Naive B cell (primary cell): Measurements from ENCODE around the gene PDLIM4. TPM values are rescaled to one million over a fixed set of nuclear protein-coding genes. Genes with fewer than 3 reads are reported as not detected.

Experiments
- ATAC-seq, 2 donors: fragments of 150-1000 bp; cut with Tn5 transposase; 2 replicates each; pipeline ENCODE4 v1.10.0; 2021; ENCODE audit warnings: low read depth in 2 of 2, mild to moderate bottlenecking in 2 of 2, moderate library complexity in 2 of 2
- DNase-seq: peaks from one replicate; pipeline ENCODE4 v3.0.0; 2022
- H3K27ac Mint-ChIP-seq, 6 donors: one replicate each; pipeline ENCODE4 v1.8.0; 2020 to 2022; ENCODE audit warnings: mild to moderate bottlenecking in 6 of 6, mixed read lengths in 6 of 6, moderate library complexity in 5 of 6, inconsistent platforms in 2 of 6
- H3K27me3 Mint-ChIP-seq, 3 donors: one replicate each; pipeline ENCODE4 v1.8.0; 2021 to 2022; ENCODE audit warnings: mixed read lengths in 3 of 3, mild to moderate bottlenecking in 1 of 3
- H3K36me3 Mint-ChIP-seq, 2 donors: one replicate each; pipeline ENCODE4 v1.8.0; 2020 to 2022; ENCODE audit warnings: mixed read lengths in 2 of 2, inconsistent platforms in 1 of 2, mild to moderate bottlenecking in 1 of 2
- H3K4me1 Mint-ChIP-seq, 3 donors: one replicate each; pipeline ENCODE4 v1.8.0; 2020 to 2022; ENCODE audit warnings: mixed read lengths in 3 of 3, inconsistent platforms in 1 of 3, mild to moderate bottlenecking in 1 of 3, moderate library complexity in 1 of 3
- H3K4me3 Mint-ChIP-seq, 8 donors: one replicate each; pipeline ENCODE4 v1.8.0; 2020 to 2022; ENCODE audit warnings: mild to moderate bottlenecking in 8 of 8, mixed read lengths in 8 of 8, moderate library complexity in 8 of 8, inconsistent platforms in 2 of 8
- H3K9me3 Mint-ChIP-seq, 7 donors: one replicate each; pipeline ENCODE4 v1.8.0; 2020 to 2022; ENCODE audit warnings: mixed read lengths in 7 of 7, mild to moderate bottlenecking in 5 of 7, inconsistent platforms in 2 of 7, moderate library complexity in 1 of 7
- polyA plus RNA-seq, 6 donors: library from polyadenylated mRNA; unstranded; fragments of 300-500 nt; fragmentation: Illumina TruSeq; gene quantifications; one replicate each; pipeline ENCODE4 v1.2.3, GENCODE V29; 2021; ENCODE audit warnings: low read depth in 6 of 6

Gene PDLIM4
- polyA plus RNA-seq, 6 donors from 2014 or later = not detected

DNA sequence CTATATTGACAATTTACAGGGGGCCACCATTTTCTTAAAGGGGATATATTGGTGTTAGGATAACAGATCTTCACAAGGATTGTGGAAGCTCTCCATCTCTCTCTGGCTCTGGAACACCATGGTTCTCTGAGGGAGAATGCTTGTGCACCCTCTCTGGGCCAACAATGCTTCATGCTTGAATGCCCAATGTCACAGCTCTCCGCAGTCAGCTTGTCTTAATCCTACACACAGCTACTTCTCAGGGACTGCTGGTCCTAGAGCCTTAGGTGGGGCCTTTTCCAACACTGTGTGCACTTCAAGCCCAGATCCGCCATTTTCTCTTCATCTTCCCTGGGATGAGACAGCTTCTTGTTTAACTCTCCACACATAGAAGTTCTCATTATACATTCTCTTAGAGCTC, 6.9 kb upstream of the PDLIM4 start:
- Mint-ChIP-seq H3K27ac (no peak overlapping the region), H3K27me3 (peaks cover 11 to 21% (median 17%) of the 10 kb centered on the region in 3 donors), H3K36me3 (peaks cover 9 to 15% of the 10 kb centered on the region in 2 donors), H3K9me3 (peaks cover 6 to 24% (median 17%) of the 10 kb centered on the region in 7 donors), H3K4me1 (no peaks in the 10 kb centered on the region), H3K4me3 (no peak overlapping the region)
- ATAC-seq = no peak
- DNase-seq = no peak

DNA sequence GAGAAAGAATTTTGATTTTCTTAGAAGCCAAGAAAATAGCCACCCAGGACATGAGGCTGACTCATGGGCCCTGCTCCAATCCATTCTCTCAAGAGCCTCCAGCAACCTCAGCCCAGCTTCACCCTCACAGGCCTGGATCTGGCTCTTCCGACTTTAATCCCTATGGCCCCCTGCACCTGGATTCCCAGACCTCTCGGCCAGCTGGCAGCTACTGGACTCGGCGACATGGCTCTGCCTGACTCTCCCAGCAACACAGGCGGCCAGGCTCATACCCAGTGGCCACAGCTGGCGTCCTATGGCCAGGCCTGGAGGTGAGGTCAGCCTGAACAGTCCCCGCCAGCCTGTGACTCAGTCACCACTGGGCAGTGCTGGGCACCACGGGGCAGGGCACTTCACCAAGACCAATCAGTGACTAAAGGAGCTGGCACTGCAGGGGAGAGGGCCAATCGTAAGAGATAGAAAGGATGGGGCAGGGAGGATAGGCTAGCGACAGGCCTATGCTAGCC, 6.2 kb upstream of the PDLIM4 start:
- H3K4me1 Mint-ChIP-seq = peaks cover 0 to under 1% (median 0%) of the 10 kb centered on the region in 3 donors
- no peak overlapping the region for H3K4me3 Mint-ChIP-seq
- H3K27me3 Mint-ChIP-seq = peaks cover 18 to 27% (median 24%) of the 10 kb centered on the region in 3 donors
- no peak overlapping the region for H3K27ac Mint-ChIP-seq
- H3K36me3 Mint-ChIP-seq = peaks cover 3 to 7% of the 10 kb centered on the region in 2 donors
- H3K9me3 Mint-ChIP-seq = peaks cover 0 to 17% (median 10%) of the 10 kb centered on the region in 7 donors
- no peak for ATAC-seq
- DNase-seq = no peak

DNA sequence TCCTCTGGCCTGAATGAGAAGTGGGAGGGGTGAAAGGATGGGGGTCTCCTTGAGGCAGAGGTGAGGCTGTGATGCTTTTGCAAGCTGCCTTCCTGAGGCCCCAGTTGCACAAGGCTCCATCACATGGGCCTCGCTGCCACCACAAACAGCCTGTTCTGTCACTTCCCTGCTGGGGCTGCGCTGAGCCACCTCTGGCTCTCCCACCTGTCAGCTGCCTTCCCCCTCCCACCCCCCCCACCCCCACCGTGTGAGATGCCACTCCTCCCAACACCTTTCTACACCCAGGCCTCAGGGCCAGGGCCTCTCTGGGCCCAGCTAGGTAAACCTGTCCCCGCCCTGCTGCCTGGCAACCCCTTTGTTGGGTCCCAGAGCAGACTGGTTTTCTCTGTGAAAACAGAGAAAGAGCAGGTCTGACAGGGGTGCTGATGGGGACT, 4.5 kb upstream of the PDLIM4 start:
- DNase-seq (no peak), ATAC-seq (no peak)
- Mint-ChIP-seq H3K9me3 (peaks cover 0 to 3% (median 0%) of the 10 kb centered on the region in 7 donors), H3K4me1 (peaks cover 0 to 6% (median 3%) of the 10 kb centered on the region in 3 donors), H3K4me3 (no peak overlapping the region), H3K36me3 (no peaks in the 10 kb centered on the region), H3K27ac (no peak overlapping the region), H3K27me3 (peaks cover 27 to 37% (median 33%) of the 10 kb centered on the region in 3 donors)

DNA sequence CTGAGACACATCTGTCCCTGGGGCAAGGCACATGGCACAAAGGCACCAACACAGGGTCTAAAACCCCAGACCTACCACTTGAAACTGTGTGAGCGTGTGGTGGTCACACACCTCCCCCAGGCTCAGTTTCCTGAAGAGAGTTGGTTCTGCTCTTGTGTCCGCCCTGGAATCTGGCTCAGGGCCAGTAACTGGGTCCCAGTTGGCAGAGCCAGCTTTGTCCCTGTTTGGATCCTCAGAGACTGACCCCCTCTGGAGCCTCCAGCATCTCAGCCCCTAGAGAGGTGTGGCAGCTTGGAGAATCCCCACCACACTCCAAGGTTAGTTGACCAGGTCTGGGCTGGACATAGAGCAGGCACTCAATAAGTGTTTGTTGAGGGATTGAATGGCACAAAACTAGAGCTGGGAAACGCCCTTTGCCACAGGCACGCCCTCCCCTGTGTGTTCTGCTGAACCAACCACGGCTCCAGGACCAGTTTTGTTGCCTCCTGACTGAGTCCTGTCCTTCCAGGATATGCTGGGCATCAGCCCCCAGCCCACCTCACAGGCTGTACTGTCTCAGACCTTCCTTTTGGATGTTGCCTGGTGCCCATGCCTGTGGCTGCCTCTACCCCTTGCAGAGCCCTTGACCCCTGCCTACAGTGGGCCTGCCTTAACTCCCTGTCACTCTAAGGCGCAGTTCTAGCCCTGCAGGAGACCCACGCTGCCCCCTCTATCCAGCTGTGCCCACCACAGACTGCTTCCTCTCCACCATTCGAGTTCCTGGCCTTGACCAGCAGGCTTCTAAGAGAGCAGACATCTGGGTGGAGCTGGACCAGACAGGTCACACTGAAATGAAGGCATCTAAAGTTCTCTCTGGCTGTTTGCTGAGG, 3.8 kb upstream of the PDLIM4 start:
- H3K36me3 Mint-ChIP-seq = no peaks in the 10 kb centered on the region
- H3K27ac Mint-ChIP-seq = peak overlapping the region in 1 of 6 donors; percentile 16
- H3K4me3 Mint-ChIP-seq = no peak overlapping the region
- H3K4me1 Mint-ChIP-seq = peaks cover 0 to 6% (median 3%) of the 10 kb centered on the region in 3 donors
- peaks cover 27 to 43% (median 33%) of the 10 kb centered on the region in 3 donors for H3K27me3 Mint-ChIP-seq
- DNase-seq (no peak), ATAC-seq (no peak)
- H3K9me3 Mint-ChIP-seq = peaks cover 0 to 3% (median 0%) of the 10 kb centered on the region in 7 donors

DNA sequence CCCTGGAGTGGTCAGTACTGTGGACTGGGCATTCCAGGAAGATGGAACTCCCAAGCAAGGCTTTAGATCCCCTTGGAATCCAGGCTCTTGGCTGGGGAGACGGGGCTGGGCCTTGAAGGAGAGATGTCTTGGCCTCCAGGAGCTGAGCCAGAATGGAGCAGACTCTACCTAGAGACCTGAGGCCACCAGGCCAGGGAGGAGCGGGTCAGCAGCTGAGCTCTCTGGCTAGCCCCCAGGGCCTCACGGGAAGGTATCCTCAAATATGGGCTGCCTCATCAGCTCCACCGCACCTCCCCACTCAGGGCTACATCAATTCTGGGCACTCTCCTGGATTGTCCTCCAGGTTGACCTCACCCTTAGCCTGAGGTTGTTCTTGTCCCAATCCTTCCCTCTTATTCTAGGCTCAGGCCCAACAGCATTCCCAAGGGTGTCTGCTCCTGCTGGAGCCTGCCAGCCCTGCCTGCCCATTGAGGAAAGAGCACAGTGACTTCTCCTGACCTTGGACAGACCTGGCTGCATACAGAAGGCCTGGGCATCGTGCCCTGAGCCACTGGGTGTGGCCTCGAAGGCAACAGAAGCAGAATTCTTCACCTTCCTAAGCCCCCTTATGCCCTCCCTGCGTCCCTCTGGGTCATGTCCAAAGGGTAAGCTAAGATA, 3.0 kb upstream of the PDLIM4 start:
- Mint-ChIP-seq H3K4me1 (peaks cover 0 to 6% (median 3%) of the 10 kb centered on the region in 3 donors), H3K27me3 (peaks cover 27 to 49% (median 33%) of the 10 kb centered on the region in 3 donors), H3K4me3 (no peak overlapping the region), H3K9me3 (peaks cover 0 to 1% (median 0%) of the 10 kb centered on the region in 7 donors), H3K36me3 (no peaks in the 10 kb centered on the region), H3K27ac (no peak overlapping the region)
- DNase-seq (no peak), ATAC-seq (no peak)

DNA sequence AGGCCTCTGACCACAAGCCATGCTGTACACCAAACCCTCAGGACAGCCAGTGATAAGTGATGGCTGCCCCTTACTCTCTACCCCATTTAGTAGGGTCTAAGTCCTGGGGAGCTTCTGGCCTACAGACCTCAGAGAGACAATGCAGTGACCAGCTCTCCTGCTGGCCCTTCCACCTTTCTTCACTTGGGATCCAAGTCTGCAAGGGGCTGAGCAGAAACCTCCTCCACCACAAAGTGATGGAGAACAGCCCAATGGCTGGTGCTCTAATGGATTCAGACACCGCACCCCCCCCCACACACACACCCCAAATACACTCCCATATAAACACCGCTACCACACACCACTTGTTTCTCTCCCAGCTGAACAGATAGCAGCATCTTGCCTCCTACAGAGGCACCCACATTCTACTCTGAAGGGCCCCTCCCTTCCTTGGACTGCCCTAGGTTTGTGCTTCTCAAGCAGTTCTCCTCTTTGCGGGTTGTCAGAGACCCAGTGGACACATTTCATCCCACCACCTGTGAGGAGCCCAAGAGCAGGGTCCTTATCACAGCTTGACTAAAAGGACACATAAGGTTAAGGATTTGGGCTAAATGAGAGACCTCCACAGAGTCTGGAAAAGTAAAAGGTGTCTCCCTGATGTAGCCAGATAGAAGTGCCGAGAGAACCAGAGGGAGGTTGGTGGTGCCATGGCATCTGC, 1.3 kb upstream of the PDLIM4 start:
- DNase-seq (no peak), ATAC-seq (no peak)
- Mint-ChIP-seq H3K27ac (peak overlapping the region in 1 of 6 donors; percentile 70), H3K4me1 (peaks cover 0 to 6% (median 3%) of the 10 kb centered on the region in 3 donors), H3K27me3 (peaks cover 27 to 50% (median 34%) of the 10 kb centered on the region in 3 donors), H3K4me3 (peak overlapping the region in 6 of 8 donors; percentile 30 to 84 (median 68)), H3K36me3 (no peaks in the 10 kb centered on the region), H3K9me3 (peaks cover 0 to 1% (median 0%) of the 10 kb centered on the region in 7 donors)

DNA sequence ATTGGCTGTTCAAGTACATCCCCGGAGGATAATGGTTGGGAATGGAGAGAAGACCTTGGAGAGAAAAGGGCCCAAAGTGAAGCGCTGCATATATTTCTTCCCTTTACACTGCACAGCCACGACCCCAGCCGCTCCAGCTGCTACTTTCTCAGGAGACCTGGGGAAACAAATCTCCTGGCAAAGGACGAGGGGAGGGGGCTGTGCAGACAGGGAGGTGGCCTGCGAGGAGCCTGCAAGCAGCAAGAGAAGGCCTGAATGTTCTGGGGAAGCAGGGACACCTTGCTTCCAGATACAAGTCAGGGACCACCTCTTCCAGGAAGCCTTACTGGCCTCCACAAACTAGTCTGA, 739 bp upstream of the PDLIM4 start:
- Mint-ChIP-seq H3K4me3 (peak overlapping the region in 6 of 8 donors; percentile 30 to 84 (median 68)), H3K36me3 (no peaks in the 10 kb centered on the region), H3K27ac (peak overlapping the region in 1 of 6 donors; percentile 70), H3K4me1 (peaks cover 0 to 6% (median 3%) of the 10 kb centered on the region in 3 donors), H3K9me3 (peaks cover 0 to 1% (median 0%) of the 10 kb centered on the region in 7 donors), H3K27me3 (peaks cover 27 to 47% (median 30%) of the 10 kb centered on the region in 3 donors)
- no peak for DNase-seq
- no peak for ATAC-seq

DNA sequence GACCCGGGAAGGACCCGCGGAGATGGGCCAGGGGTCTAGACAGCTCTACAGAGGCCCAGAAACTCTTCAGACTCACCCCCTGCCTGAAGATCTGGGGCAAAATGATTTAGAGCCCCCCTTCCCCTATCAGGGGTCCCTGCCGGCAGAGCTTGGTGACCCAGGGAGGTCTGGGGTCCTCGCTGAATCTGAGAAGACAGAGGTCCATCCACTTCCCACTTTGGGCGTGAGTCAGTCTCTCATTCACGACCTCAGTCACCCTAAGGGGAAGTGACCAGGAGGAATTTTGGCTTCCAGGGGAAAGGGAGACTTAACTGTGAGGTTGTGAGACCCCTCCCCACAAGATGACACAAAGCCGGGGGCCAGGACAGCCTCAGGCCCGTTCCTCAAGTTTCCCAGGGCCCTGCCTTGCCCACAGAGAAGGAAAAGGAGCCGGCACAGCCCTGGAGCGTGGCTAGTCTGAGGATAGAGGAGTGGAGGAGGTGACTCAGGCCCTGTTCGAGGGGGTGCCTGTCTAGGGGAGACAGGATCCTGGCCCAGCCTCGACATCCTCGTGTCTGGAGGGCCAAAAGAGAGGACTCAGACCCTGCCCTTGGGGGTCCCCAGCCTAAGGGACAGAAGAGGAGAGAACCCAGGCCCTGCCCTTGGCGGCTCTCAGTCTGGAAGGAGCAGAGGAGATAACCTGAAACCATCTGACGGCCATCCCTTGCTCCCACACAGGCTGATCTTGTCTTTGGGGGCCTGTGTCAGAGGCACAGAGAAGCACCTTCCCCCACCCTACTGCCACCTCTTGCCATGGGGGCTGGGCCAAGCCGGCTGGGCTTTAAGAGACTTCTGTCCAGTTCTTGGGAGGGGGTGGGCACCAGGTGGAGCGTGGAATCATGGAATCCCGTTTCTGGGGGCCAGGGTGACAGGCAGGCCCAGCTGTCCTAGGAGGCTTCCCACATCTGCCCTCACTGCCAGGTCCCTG, 889 bp downstream of the PDLIM4 start:
- ATAC-seq = no peak
- H3K36me3 Mint-ChIP-seq = no peaks in the 10 kb centered on the region
- H3K27ac Mint-ChIP-seq = no peak overlapping the region
- peak overlapping the region in 3 of 8 donors; percentile 30 to 41 (median 38) for H3K4me3 Mint-ChIP-seq
- peaks cover 26 to 47% (median 27%) of the 10 kb centered on the region in 3 donors for H3K27me3 Mint-ChIP-seq
- no peak for DNase-seq
- peaks cover 0 to 6% (median 3%) of the 10 kb centered on the region in 3 donors for H3K4me1 Mint-ChIP-seq
- H3K9me3 Mint-ChIP-seq = peaks cover 0 to 1% (median 0%) of the 10 kb centered on the region in 7 donors

DNA sequence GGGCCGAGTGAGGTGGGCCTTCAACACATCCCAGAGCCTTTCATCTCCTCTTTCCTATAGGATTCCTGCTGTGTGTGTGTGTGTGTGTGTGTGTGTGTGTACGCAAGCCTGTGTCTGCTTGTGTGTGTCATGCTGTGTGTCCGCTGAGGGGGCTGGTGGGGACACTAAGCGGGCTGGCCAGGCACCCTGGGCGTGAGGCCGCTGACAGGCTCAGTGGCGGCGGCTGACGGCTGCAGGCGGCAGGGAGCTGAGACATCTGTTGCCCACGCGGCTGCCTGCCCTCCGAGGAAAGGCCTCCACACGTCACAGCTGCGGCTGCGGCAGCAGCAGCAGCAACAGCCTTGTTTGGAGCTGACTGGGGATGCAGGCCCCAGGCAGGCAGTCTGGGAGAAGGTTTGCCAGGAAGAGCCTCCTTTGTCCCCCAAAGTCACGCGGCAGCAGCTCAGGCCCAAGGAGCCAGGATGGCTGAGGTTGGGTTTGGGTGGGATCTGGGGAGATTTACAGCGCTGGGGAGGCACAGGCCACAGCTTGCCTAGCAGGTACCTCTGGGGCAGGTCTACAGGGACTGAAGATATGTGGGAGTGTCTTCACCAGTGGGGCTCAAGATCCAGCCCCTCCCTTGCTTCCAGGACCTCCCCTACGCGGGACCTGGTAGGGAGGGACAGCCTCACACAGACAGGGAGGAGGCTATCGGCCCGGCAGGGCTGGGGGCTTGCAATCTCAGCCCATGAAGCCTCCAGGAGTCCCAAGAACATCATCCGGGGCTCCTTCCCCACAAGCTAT, 1.8 kb downstream of the PDLIM4 start:
- H3K36me3 Mint-ChIP-seq = no peaks in the 10 kb centered on the region
- H3K4me1 Mint-ChIP-seq = peaks cover 0 to 6% (median 3%) of the 10 kb centered on the region in 3 donors
- no peak overlapping the region for H3K4me3 Mint-ChIP-seq
- H3K27me3 Mint-ChIP-seq = peaks cover 26 to 41% (median 27%) of the 10 kb centered on the region in 3 donors
- H3K27ac Mint-ChIP-seq = no peak overlapping the region
- ATAC-seq (no peak), DNase-seq (no peak)
- H3K9me3 Mint-ChIP-seq = peaks cover 0 to 1% (median 0%) of the 10 kb centered on the region in 7 donors

DNA sequence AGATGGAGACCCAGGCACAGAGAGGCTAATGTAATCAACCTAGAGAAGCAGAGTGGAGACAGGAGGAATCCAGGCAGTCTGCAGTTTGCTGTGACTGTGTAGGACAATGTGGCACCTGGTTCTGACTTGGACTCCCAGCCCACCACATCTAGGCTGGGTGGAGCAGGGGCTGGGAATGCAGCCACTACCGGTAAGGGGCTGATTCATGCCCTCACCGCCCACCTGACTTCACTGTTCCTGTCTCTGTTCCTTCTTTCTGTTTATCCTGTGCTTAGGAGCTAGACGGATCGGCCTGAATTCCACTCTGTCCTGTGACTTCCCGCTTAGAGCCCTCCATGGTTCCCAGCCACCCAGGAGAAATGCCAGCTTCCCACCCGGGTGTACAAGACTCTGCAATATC, 2.6 kb downstream of the PDLIM4 start:
- H3K4me3 Mint-ChIP-seq = no peak overlapping the region
- peaks cover 21 to 41% (median 22%) of the 10 kb centered on the region in 3 donors for H3K27me3 Mint-ChIP-seq
- H3K27ac Mint-ChIP-seq = no peak overlapping the region
- peaks cover 0 to 1% (median 0%) of the 10 kb centered on the region in 7 donors for H3K9me3 Mint-ChIP-seq
- H3K36me3 Mint-ChIP-seq = no peaks in the 10 kb centered on the region
- H3K4me1 Mint-ChIP-seq = peaks cover 0 to 6% (median 3%) of the 10 kb centered on the region in 3 donors
- DNase-seq (no peak), ATAC-seq (no peak)

DNA sequence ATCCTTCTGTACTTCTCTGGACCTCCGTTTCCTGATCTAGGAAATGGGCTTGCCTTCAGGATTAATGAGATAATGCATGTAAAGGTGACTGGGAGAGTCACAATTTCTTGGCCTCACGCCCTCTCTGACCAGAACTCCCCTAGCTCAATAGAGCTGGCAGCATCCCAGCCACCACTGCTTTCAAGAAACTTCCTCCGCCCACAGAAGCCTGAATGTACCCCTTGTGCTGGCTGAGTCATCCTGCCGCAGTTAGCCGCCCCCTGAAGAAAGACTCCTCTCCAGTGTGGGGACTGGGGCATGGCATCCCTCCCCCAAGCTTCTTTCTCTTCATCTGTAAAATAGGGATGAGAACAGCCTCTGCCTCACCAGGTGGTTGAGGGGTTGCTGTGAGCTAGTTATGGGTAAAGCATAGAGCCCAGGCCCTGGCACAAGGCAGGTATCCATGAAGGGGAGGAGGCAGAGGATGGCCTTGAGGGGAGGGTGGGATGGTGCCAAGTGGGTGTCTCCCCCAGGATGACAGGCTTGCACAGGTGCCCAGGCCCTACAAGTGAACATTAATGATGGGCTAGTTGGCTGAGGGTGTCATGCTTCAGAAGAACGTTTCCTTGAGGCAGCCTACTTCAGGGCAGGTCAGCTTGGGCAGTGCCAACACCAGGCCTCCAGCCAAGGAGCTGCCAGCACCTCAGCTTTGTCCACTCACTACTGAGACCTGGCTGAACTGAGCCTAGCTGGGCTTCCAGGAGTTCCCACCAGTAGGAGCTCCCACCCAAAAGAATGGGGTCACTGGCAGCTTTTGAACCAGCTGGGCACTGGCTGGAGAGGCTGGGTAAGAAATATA, 3.4 kb downstream of the PDLIM4 start:
- H3K4me3 Mint-ChIP-seq = no peak overlapping the region
- H3K36me3 Mint-ChIP-seq = no peaks in the 10 kb centered on the region
- H3K9me3 Mint-ChIP-seq = peaks cover 0 to 1% (median 0%) of the 10 kb centered on the region in 7 donors
- ATAC-seq = no peak
- peak overlapping the region in 1 of 6 donors; percentile 73 for H3K27ac Mint-ChIP-seq
- H3K27me3 Mint-ChIP-seq = peaks cover 12 to 35% (median 14%) of the 10 kb centered on the region in 3 donors
- DNase-seq = no peak
- H3K4me1 Mint-ChIP-seq = peaks cover 0 to 6% (median 3%) of the 10 kb centered on the region in 3 donors
